GM21825 (cell line): ENCODE data around the gene BCL2L13.

ENCODE experiments used
- ATAC-seq: cut with Tn5 transposase; IDR thresholded peaks from one replicate; pipeline ENCODE4 v1.9.1; 2021; ENCODE audit warnings: mild to moderate bottlenecking, moderate library complexity; ENCODE audit not compliant: unreplicated experiment

Gene BCL2L13

DNA sequence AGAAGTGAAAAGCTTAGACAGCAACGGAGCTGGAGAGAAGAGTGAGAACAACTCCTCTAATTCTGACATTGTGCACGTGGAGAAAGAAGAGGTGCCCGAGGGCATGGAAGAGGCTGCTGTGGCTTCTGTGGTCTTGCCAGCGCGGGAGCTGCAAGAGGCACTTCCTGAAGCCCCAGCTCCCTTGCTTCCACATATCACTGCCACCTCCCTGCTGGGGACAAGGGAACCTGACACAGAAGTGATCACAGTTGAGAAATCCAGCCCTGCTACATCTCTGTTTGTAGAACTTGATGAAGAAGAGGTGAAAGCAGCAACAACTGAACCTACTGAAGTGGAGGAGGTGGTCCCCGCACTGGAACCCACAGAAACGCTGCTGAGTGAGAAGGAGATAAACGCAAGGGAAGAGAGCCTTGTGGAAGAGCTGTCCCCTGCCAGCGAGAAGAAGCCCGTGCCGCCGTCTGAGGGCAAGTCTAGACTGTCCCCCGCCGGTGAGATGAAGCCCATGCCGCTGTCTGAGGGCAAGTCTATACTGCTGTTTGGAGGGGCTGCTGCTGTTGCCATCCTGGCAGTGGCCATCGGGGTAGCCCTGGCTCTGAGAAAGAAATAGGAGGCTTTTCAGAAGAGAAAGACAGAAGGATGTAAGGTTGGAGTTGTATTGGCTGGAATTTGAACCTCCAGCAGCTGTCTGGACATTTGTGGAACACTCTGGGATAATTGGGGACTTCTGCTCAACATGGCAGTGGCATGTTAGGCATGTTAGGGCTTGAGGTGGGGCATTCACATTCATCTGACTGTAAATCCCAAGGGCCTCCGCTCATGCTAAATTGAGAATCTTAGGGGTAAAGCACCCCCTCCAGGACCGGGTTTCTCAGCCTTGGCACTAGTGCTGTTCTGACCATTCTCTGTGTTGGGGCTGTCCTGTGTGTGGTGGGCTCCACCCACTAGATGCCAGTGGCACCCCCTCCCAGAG, 88.7 kb downstream of the BCL2L13 start:
- ATAC-seq: no peak

GRCh38 chr22:17728786-17729185, 90.2 kb downstream of the BCL2L13 start:
- no peak for ATAC-seq

DNA sequence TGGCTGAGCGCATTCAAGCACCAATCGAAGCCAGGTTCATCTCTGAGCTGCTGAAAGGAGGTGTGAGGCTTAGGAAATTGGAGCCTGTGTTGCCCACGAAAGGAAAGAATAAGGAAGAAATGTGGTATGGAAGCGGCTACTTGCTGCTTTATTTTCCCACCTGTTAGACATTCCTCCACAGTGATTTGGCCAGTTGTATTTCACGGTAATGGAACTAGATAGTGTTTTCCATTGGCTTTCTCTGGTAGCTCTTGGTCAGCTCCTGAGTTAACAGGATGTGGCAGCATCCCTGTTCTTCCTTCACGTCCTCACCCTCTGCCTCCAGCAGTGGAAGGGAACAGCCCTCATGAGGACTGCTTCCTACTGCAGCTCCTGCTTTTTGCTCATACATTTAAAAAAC, 91.0 kb downstream of the BCL2L13 start:
- ATAC-seq: no peak

- ATAC-seq: no peak
Measured at GRCh38 chr22:17732251-17732854, 93.8 kb downstream of the BCL2L13 start.

GRCh38 chr22:17733466-17733865, 94.9 kb downstream of the BCL2L13 start:
- ATAC-seq: no peak

GRCh38 chr22:17734187-17734586, 95.6 kb downstream of the BCL2L13 start:
- ATAC-seq: no peak

DNA sequence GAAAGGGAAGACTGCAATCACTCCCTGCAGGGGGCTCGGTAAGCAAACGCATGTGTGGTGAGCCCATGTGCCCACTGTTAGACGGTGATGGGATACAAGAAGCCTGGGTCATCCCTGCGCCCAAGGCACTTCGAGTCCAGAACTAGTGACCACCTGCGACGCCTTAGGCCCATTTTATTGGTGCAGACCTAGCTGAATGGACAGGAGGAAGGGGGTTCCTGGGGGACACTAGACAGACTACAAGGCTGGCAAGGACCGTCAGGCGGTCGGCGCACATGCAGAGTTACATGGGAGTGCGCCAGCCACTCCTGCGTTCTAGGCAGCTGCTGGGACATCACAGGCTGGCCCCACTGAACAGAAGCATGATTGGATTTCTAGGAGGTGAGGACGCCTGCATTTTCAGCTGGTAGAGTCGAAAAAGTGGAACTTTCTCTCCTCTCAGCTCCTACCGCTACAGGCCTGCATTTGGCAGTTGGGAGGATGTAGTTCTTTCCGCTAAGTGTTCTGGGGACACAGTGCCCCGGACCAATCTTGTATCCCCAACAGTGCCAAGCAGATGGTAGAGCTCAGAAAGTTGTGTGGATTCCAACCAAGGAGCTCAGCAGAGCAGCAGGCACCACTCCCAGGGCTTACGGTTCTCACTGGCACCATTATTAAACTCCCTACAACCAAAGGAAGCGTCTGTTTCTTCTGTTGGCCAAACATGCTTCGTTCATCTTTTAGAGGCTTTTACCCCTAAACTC, 100.0 kb downstream of the BCL2L13 start:
- no peak for ATAC-seq

DNA sequence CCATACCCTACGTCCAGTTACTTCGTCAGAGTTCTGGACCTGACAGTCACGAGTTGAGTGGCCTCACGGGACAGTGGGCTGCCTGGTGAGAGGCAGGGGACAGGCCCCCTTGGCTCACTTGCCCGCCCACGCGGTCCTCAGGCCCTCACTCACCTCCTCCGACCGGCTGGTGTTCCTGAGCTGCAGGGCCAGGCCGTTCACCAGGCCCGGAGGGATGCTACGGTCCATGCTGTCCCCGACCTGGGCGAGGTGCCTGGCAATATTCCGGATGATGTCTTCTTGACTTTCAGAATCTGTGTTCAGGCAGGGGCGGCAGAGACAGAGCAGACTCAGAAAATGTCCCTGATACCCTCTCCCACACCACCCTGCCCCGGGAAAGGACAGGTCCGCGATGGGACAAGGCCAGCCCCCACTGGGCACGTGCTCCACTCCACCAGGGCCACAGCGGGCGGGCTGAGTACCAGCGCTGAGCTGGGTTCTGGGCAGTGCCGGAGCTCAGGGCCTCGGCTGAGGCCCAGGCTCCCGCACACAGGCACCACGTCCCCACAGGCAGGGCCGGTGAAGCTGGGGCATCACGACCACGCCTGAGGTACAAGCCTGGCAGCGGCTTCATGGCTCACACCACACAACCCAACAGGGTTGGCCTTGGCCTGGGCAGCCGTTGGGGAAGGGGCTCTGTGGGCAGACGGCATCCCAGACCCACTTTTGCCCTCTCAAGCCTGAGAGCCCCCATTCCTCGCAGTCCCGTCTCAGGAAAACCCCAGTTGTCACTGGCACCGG, 100.8 kb downstream of the BCL2L13 start:
- ATAC-seq: no peak

- ATAC-seq: no peak
Measured at GRCh38 chr22:17741866-17742526, 103.4 kb downstream of the BCL2L13 start.

DNA sequence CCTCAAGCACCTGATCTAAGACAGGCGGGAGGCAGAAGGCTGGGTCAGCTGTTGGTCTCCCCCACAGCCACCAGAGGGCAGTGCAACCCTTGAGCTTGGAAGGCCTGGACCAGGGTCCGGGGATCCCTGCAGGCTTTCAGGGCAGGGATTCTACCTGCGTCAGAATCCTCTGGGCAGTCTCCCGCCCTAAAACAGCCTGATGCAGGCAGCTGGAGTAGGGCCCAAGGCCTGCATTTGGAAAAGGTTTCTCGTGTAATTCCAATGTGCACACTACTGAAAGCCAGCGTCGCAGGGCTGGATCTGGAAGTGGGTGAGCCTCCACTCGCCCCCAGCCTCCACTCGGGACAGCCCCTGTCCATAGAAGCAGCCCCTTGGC, 104.0 kb downstream of the BCL2L13 start:
- no peak for ATAC-seq

- no peak for ATAC-seq
Measured at GRCh38 chr22:17743661-17744411, 105.3 kb downstream of the BCL2L13 start.

DNA sequence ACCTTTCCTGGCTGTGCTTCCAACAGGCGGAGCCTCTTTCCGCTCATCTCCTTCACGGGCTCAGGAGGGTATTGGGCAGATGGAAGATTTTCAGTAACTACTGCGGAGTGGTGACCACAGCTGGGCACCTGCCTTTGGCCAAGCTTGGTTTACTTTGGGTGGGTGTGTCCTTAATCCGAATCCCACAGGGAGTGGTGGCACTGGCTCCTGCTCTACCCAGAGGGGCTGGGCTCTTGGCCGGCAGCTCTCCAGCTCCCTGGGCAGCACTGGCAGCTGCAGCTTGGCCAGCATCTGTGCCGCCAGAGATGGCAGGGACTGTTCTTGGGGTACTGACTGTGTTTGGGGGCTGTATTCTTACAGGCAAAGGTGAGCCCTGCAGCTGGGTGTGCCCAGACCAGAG, 105.9 kb downstream of the BCL2L13 start:
- no peak for ATAC-seq

- no peak for ATAC-seq
Measured at GRCh38 chr22:17746916-17747315, 108.4 kb downstream of the BCL2L13 start.

GRCh38 chr22:17748555-17749353, 110.2 kb downstream of the BCL2L13 start:
- ATAC-seq: no peak

- no peak for ATAC-seq
Measured at GRCh38 chr22:17749605-17750395, 111.2 kb downstream of the BCL2L13 start.

GRCh38 chr22:17751596-17751995, 113.0 kb downstream of the BCL2L13 start:
- ATAC-seq: no peak

- no peak for ATAC-seq
Measured at GRCh38 chr22:17753401-17753989, 114.9 kb downstream of the BCL2L13 start.
